Subcutaneous preadipocyte (primary cell): ENCODE data around the gene ZNF443. TPM values are rescaled to one million over a fixed set of nuclear protein-coding genes. Genes with fewer than 3 reads are reported as not detected.

Experiments
- total RNA-seq: library from RNA; depleted of rRNA; stranded (reverse); fragments of >200 nt; gene quantifications from 2 replicates; pipeline ENCODE4 v1.2.3, GENCODE V29; 2012

The ZNF443 gene
- 1.5 and 1.8 TPM in 2 replicates for total RNA-seq

DNA sequence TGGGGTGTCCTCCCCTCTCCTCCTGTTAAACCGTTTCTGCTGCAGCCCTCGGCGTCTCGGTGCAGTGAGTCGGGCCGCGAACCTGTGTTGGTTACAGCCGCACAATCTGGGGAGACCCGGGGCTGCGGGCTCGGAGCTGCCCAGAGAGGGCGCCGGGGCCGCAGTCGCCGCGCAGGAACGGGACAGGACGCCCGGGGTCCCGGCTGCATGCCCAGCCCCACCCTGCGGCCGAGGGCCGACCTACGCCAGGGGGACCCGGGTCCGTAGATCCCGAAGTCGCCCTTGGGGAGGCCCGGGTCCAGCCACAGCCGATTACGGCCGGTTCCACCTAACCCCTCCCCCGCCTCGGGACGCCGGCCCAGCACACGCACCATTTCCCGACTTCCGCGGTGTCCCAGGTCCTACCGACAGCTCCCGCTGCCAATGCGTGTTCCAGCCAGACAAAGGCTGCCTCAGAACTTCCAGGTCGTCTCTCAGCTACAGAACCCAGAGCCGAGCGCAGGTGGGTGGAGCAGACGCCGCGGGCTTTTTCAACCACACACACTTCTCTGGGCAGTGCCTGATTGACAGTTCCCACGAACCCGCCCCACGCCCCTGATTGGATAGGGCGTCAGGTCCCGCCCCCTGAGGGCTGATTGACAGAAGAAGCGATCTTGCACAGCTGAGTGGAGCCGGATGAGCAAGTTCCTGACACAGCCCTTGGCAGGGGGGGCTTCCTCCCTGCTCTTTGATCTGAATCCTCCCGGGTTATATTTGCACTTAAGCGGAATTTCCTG, at the start of gene ZNF443:
TSS of gene ZNF443 (minus strand) at position 481 of the 776 bp plus-strand sequence. CDS start at position 374, 107 bp downstream.

DNA sequence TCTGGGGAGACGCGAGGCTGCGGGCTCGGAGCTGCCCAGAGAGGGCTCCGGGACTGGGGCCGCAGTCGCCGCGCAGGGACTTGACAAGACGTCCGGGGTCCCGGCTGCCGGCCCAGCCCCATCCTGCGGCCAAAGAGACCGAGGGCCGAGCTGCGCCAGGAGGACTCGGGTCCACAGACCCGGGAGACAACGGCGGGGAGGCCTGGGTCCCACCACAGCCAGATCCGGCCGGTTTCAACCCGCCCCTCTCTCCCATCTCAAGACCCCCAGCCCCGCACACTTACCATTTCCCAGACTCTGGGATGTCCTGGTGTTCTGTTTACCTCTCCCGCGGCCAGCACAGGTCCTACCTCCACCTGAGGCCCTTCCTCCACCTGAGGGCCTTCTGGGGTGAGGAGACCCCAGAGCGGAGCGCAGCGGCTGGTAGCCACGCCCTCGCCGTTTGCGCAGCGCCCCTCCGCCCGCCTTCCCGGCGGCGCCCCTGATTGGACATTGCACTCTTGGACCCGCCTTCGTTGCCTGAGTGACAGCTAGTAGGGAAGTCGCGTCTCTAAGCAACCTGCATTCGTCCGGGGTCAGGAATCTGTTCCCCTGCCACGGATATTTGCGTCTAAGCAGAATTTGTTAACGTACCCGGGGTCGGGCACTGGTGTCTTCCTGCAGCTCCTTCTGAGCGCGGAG, 43.7 kb upstream of the ZNF443 start, which contains the start of gene ZNF709:
TSS of gene ZNF709 (minus strand) at position 446 of the 681 bp plus-strand sequence. CDS start at position 287, 159 bp downstream.

DNA sequence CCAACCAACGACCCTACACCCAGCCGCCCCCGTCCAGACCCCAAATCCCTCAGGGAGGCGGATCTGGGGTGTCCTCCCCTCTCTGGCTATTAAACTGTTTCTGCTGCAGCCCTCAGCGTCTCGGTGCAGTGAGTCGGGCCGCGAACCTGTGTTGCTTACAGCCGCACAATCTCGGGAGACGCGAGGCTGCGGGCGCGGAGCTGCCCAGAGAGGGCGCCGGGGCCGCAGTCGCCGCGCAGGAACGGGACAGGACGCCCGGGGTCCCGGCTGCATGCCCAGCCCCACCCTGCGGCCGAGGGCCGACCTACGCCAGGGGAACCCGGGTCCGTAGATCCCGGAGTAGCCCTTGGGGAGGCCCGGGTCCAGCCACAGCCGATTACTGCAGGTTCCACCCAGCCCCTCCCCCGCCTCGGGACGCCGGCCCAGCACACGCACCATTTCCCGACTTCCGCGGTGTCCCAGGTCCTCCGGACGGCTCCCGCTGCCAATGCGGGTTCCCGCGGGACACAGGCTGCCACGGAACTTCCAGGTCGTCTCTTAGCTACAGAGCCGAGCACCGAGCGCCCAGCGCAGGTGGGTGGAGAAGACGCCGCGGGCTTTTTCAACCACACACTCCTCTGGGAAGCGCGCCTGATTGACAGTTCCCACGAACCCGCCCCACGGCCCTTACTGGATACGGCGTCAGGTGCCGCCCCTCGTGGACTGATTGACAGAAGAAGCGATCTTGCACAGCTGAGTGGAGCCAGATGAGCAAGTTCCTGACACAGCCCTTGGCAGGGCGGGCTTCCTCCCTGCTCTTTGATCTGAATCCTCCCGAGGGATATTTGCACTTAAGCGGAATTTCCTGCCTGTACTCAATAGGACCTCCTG, 40.0 kb downstream of the ZNF443 start, which contains the start of gene ZNF799:
TSS of gene ZNF799 (minus strand) at position 639 of the 870 bp plus-strand sequence. CDS start at position 438, 201 bp downstream.

Other genes with a start within 250 kb of the ZNF443 start
- 4.8 and 6.3 TPM in 2 replicates for gene ZNF44, start 146.1 kb downstream of the ZNF443 start, total RNA-seq
- gene ZNF563, start 107.4 kb downstream of the ZNF443 start, total RNA-seq: 2.0 and 2.2 TPM in 2 replicates
- gene ZNF442, start 75.3 kb downstream of the ZNF443 start, total RNA-seq: 1.4 and 1.8 TPM in 2 replicates
- 2.6 and 3.1 TPM in 2 replicates for gene ZNF799, start 39.8 kb downstream of the ZNF443 start, total RNA-seq
- gene ZNF709, start 43.8 kb upstream of the ZNF443 start, total RNA-seq: 1.4 and 1.8 TPM in 2 replicates
- gene ZNF564, start 110.5 kb upstream of the ZNF443 start, total RNA-seq: 3.3 and 4.0 TPM in 2 replicates
- gene ZNF490, start 169.8 kb upstream of the ZNF443 start, total RNA-seq: 6.1 and 7.3 TPM in 2 replicates
- gene ZNF791, start 169.9 kb upstream of the ZNF443 start, total RNA-seq: 10.3 and 12.7 TPM in 2 replicates
- 27.4 and 41.2 TPM in 2 replicates for gene MAN2B1, start 225.7 kb upstream of the ZNF443 start, total RNA-seq
- gene WDR83, start 225.8 kb upstream of the ZNF443 start, total RNA-seq: 5.9 and 6.3 TPM in 2 replicates
- gene DHPS, start 240.9 kb upstream of the ZNF443 start, total RNA-seq: 59.2 and 60.0 TPM in 2 replicates
- not detected in 2 replicates for gene GNG14, start 247.0 kb upstream of the ZNF443 start, total RNA-seq